ENCODE measurements around the gene KRT31.

DNA sequence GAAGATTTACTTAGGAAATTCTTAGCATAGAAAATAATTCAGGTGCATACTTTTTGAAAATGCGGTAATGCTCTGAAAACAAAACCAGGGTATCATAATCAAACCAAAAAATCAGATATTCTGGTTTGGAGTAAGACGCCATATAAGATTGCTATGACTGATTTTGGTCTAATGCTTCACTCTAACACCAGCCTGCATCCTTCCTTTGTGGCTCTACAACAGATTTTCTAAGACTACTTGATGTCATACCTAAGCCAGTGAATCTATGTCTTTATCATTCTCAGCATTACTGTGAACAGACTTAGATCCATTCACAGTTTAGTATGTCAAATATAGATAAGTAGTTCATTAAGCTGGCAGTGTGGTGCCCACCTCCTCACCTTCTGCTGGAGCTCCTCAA is 28.4 kb downstream of the KRT31 start:
- TF ChIP-seq, protein P1, sequence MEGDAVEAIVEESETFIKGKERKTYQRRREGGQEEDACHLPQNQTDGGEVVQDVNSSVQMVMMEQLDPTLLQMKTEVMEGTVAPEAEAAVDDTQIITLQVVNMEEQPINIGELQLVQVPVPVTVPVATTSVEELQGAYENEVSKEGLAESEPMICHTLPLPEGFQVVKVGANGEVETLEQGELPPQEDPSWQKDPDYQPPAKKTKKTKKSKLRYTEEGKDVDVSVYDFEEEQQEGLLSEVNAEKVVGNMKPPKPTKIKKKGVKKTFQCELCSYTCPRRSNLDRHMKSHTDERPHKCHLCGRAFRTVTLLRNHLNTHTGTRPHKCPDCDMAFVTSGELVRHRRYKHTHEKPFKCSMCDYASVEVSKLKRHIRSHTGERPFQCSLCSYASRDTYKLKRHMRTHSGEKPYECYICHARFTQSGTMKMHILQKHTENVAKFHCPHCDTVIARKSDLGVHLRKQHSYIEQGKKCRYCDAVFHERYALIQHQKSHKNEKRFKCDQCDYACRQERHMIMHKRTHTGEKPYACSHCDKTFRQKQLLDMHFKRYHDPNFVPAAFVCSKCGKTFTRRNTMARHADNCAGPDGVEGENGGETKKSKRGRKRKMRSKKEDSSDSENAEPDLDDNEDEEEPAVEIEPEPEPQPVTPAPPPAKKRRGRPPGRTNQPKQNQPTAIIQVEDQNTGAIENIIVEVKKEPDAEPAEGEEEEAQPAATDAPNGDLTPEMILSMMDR (IDR thresholded peaks at IDR 0.05), result no peak
- TF ChIP-seq POLR2A (IDR thresholded peaks at IDR 0.05), result no peak

All from Peyer's patch (tissue), 4 donors.